ENCODE results near the gene MPIG6B.

GRCh38 chr6:31723245-31723979, at the start of gene MPIG6B:
- TF ChIP-seq CTCF (IDR thresholded peaks at IDR 0.05) (no peak), POLR2AphosphoS5 (IDR thresholded peaks at IDR 0.05) (no peak)

Data from breast epithelium (tissue), 3 donors.